ENCODE measurements around the gene MRPL11. TPM values are rescaled to one million over a fixed set of nuclear protein-coding genes. Genes with fewer than 3 reads are reported as not detected.

The MRPL11 gene
- total and polyA plus RNA-seq, 2 experiments from 2014 or later, result 57.1 to 60.6 TPM

DNA sequence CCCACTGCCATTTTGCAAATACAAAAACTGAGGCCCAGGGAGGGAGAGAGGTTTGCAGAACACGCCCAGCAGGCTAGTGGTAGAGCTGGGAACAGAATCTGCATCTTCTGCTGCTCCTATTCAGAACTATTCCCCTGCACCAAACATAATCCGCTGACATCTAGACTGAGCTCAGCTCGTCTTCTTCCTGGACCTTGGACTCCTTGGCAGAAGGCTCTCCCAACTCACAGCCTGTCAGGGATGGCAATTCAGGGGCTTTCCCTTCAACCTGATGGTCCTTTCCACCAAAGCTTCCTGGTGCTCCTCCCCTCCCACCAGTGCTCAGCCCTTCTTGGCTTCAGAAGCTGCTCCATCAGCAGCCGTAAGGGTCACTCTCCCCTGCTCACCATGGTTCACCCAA, 27.3 kb downstream of the MRPL11 start:
- no peaks in the 10 kb centered on the region for H3K9me3 ChIP-seq (ENCODE audit: low read depth)
- H3K4me1 ChIP-seq (ENCODE audit: insufficient read depth), result no peaks in the 10 kb centered on the region
- no peaks in the 10 kb centered on the region for H3K36me3 ChIP-seq (replicated peaks; ENCODE audit: insufficient read depth, low read depth)
- H3K79me2 ChIP-seq, result no peaks in the 10 kb centered on the region
- no peak overlapping the region for H3K4me2 ChIP-seq
- no peaks in the 10 kb centered on the region for H4K20me1 ChIP-seq (ENCODE audit: insufficient read depth, poor library complexity, severe bottlenecking)
- WGBS (ENCODE audit: low lambda C conversion rate, missing lambda C conversion rate), result 76% methylated on average over 4 of the region's 4 CpGs
- no peak overlapping the region for H2AFZ ChIP-seq
- no peak for DNase-seq (ENCODE audit: low spot score)
- peaks cover 40% of the 10 kb centered on the region for H3K27me3 ChIP-seq
- TF ChIP-seq CTCF (IDR thresholded peaks at IDR 0.05; ENCODE audit: poor library complexity), result no peak
- no peak for TF ChIP-seq EZH2 (IDR thresholded peaks at IDR 0.05; ENCODE audit: borderline replicate concordance)
- no peak for TF ChIP-seq EZH2phosphoT487 (IDR thresholded peaks at IDR 0.05; ENCODE audit: low read depth, severe bottlenecking, unreplicated experiment)
- no peaks in the 10 kb centered on the region for H3K9me2 ChIP-seq (replicated peaks; ENCODE audit: insufficient read depth)
- no peak overlapping the region for H3K27ac ChIP-seq
- no peak overlapping the region for H3K4me3 ChIP-seq

- H3K27me3 ChIP-seq, result peaks cover 48% of the 10 kb centered on the region
- H3K9me2 ChIP-seq (replicated peaks; ENCODE audit: insufficient read depth), result no peaks in the 10 kb centered on the region
- no peaks in the 10 kb centered on the region for H4K20me1 ChIP-seq (ENCODE audit: insufficient read depth, poor library complexity, severe bottlenecking)
- H3K9me3 ChIP-seq (ENCODE audit: low read depth), result no peaks in the 10 kb centered on the region
- no peaks in the 10 kb centered on the region for H3K79me2 ChIP-seq
- H2AFZ ChIP-seq, result no peak overlapping the region
- no peak for DNase-seq (ENCODE audit: low spot score)
- H3K4me3 ChIP-seq, result no peak overlapping the region
- H3K4me2 ChIP-seq, result no peak overlapping the region
- TF ChIP-seq CTCF (IDR thresholded peaks at IDR 0.05; ENCODE audit: poor library complexity) (no peak), EZH2phosphoT487 (IDR thresholded peaks at IDR 0.05; ENCODE audit: low read depth, severe bottlenecking, unreplicated experiment) (no peak), EZH2 (IDR thresholded peaks at IDR 0.05; ENCODE audit: borderline replicate concordance) (no peak)
- WGBS (ENCODE audit: low lambda C conversion rate, missing lambda C conversion rate), result 89% methylated on average over 12 of the region's 12 CpGs
- H3K36me3 ChIP-seq (replicated peaks; ENCODE audit: insufficient read depth, low read depth), result no peaks in the 10 kb centered on the region
- no peak overlapping the region for H3K27ac ChIP-seq
- no peaks in the 10 kb centered on the region for H3K4me1 ChIP-seq (ENCODE audit: insufficient read depth)
Observed at GRCh38 chr11:66410191-66410590, 28.5 kb downstream of the MRPL11 start.

GRCh38 chr11:66409226-66409625, 29.4 kb downstream of the MRPL11 start:
- TF ChIP-seq CTCF (IDR thresholded peaks at IDR 0.05; ENCODE audit: poor library complexity) (no peak), EZH2phosphoT487 (IDR thresholded peaks at IDR 0.05; ENCODE audit: low read depth, severe bottlenecking, unreplicated experiment) (no peak), EZH2 (IDR thresholded peaks at IDR 0.05; ENCODE audit: borderline replicate concordance) (no peak)
- Histone ChIP-seq H3K27me3 (peaks cover 46% of the 10 kb centered on the region), H3K4me3 (no peak overlapping the region), H3K4me1 (ENCODE audit: insufficient read depth) (no peaks in the 10 kb centered on the region), H3K36me3 (replicated peaks; ENCODE audit: insufficient read depth, low read depth) (no peaks in the 10 kb centered on the region), H3K9me3 (ENCODE audit: low read depth) (no peaks in the 10 kb centered on the region), H3K9me2 (replicated peaks; ENCODE audit: insufficient read depth) (no peaks in the 10 kb centered on the region), H3K79me2 (no peaks in the 10 kb centered on the region), H3K4me2 (peak overlapping the region; percentile 96), H2AFZ (no peak overlapping the region), H4K20me1 (ENCODE audit: insufficient read depth, poor library complexity, severe bottlenecking) (no peaks in the 10 kb centered on the region), H3K27ac (no peak overlapping the region)
- no peak for DNase-seq (ENCODE audit: low spot score)
- 30% methylated on average over 13 of the region's 15 CpGs for WGBS (ENCODE audit: low lambda C conversion rate, missing lambda C conversion rate)
